GM12891 (cell line): Measurements from ENCODE around the gene SLC17A7.

Experiments
- DNase-seq: peaks from one replicate; pipeline ENCODE4 v3.0.0; 2011; ENCODE audit warnings: low spot score; ENCODE audit not compliant: insufficient read length
- FAIRE-seq: peaks from 2 replicates; lab custom pipeline; 2011; peaks lifted over from hg19 to GRCh38; lab: Jason Lieb, UNC
- PAX5 ChIP-seq: IDR thresholded peaks from 2 replicates; pipeline ENCODE4 v1.6.1; 2011; ENCODE audit warnings: low read length, moderate library complexity, mild to moderate bottlenecking; ENCODE audit not compliant: insufficient read depth, severe bottlenecking
- POLR2A ChIP-seq: IDR thresholded peaks from 2 replicates; pipeline ENCODE4 v1.6.1; 2011; ENCODE audit warnings: low read depth, low read length, control low read depth
- POLR2AphosphoS5 ChIP-seq: IDR thresholded peaks from 2 replicates; pipeline ENCODE4 v1.6.1; 2011; ENCODE audit warnings: low read depth, low read length, control low read depth
- POU2F2 ChIP-seq: IDR thresholded peaks from 2 replicates; pipeline ENCODE4 v1.6.1; 2011; ENCODE audit warnings: low read depth, mild to moderate bottlenecking, control low read depth, low read length, moderate library complexity
- SPI1 ChIP-seq: IDR thresholded peaks from 2 replicates; pipeline ENCODE4 v1.6.1; 2011; ENCODE audit warnings: low read depth, low read length, control low read depth
- TAF1 ChIP-seq: IDR thresholded peaks from 2 replicates; pipeline ENCODE4 v1.6.1; 2011; ENCODE audit warnings: low read depth, low read length, control low read depth

Gene SLC17A7

GRCh38 chr19:49396738-49397505 lies 44.4 kb downstream of the SLC17A7 start:
- DNase-seq (no peak), FAIRE-seq (no peak)
- TF ChIP-seq PAX5 (no peak), SPI1 (no peak), TAF1 (no peak), POLR2A (no peak), POU2F2 (no peak), POLR2AphosphoS5 (no peak)

GRCh38 chr19:49395581-49396407 lies 45.5 kb downstream of the SLC17A7 start:
- DNase-seq (no peak), FAIRE-seq (no peak)
- no peak for TF ChIP-seq PAX5
- TF ChIP-seq POLR2AphosphoS5 = no peak
- TF ChIP-seq SPI1 = no peak
- TF ChIP-seq POLR2A = no peak
- no peak for TF ChIP-seq TAF1
- no peak for TF ChIP-seq POU2F2

GRCh38 chr19:49393881-49394280 lies 47.4 kb downstream of the SLC17A7 start:
- FAIRE-seq = no peak
- no peak for TF ChIP-seq POLR2A
- TF ChIP-seq PAX5 = no peak
- TF ChIP-seq SPI1 = no peak
- TF ChIP-seq POU2F2 = no peak
- no peak for TF ChIP-seq POLR2AphosphoS5
- no peak for TF ChIP-seq TAF1

GRCh38 chr19:49391581-49392399 lies 49.5 kb downstream of the SLC17A7 start:
- peak; percentile 77 for DNase-seq
- peak; percentile 99 for FAIRE-seq
- TF ChIP-seq POU2F2 (0 out of 2 replicates have a peak, but pooled peaks have one; percentile 21), TAF1 (no peak)

More at GRCh38 chr19:49393881-49394280, 47.4 kb downstream of the SLC17A7 start:
- no peak for DNase-seq

GRCh38 chr19:49390929-49391359 lies 50.4 kb downstream of the SLC17A7 start:
- no peak for TF ChIP-seq POU2F2
- no peak for TF ChIP-seq PAX5
- no peak for TF ChIP-seq POLR2AphosphoS5
- TF ChIP-seq POLR2A = no peak
- TF ChIP-seq TAF1 = no peak
- TF ChIP-seq SPI1 = no peak
- DNase-seq = no peak
- FAIRE-seq = peak; percentile 16

GRCh38 chr19:49390131-49390928 lies 51.0 kb downstream of the SLC17A7 start:
- FAIRE-seq (no peak), DNase-seq (no peak)
- TF ChIP-seq POLR2AphosphoS5 (no peak), POLR2A (no peak), TAF1 (no peak), POU2F2 (no peak), SPI1 (no peak), PAX5 (no peak)

- FAIRE-seq = no peak
- no peak for DNase-seq
- TF ChIP-seq POLR2A (no peak), POLR2AphosphoS5 (no peak), TAF1 (no peak), SPI1 (no peak), PAX5 (no peak), POU2F2 (no peak)
Measured at GRCh38 chr19:49389406-49389805, 51.9 kb downstream of the SLC17A7 start.

GRCh38 chr19:49387936-49388372 lies 53.4 kb downstream of the SLC17A7 start, which contains the start of gene KASH5:
Gene KASH5, plus strand, starts transcription at chr19:49388249. Its CDS starts 2,635 bp downstream, at chr19:49390884.
- peak; percentile 86 for FAIRE-seq
- TF ChIP-seq SPI1 (no peak), POU2F2 (no peak), POLR2AphosphoS5 (0 out of 2 replicates have a peak, but pooled peaks have one; percentile 33), TAF1 (no peak), PAX5 (no peak), POLR2A (0 out of 2 replicates have a peak, but pooled peaks have one; percentile 26)
- peak; percentile 71 for DNase-seq
